HepG2 (cell line): ENCODE data around the gene GFAP. TPM values are rescaled to one million over a fixed set of nuclear protein-coding genes. Genes with fewer than 3 reads are reported as not detected.

ENCODE experiments used
- ATAC-seq: fragments of 200-7000 bp; cut with Tn5 transposase; 3 replicates; pipeline ENCODE4 v1.9.1; 2020; ENCODE audit warnings: mild to moderate bottlenecking, moderate library complexity
- BruUV-seq: library from RNA; stranded (reverse); fragments of 400-500 nt; replicated peaks from 2 replicates; lab custom pipeline; 2021; lab: Mats Ljungman, UMichigan
- CTCF ChIA-PET: fragments of 300-600 bp; formaldehyde crosslinking; extraction: SDS; loops from one replicate; lab custom pipeline; 2021; ENCODE audit warnings: low total read pairs, inconsistent platforms, low intra/inter-chr PET ratio; lab: Yijun Ruan, JAX
- POLR2A ChIA-PET: fragments of 350-600 bp; sonication (Branson Sonifier 250); formaldehyde crosslinking; loops from one replicate; lab custom pipeline; 2020; ENCODE audit warnings: antibody characterized with exemption, inconsistent platforms; lab: Yijun Ruan, JAX
- DNase-seq: peaks from one replicate; pipeline ENCODE4 v3.0.0-alpha.2; 2015; ENCODE audit warnings: low spot score
- FAIRE-seq: peaks from 3 replicates; lab custom pipeline; 2011; peaks lifted over from hg19 to GRCh38; lab: Jason Lieb, UNC
- H2AFZ ChIP-seq: one replicate; pipeline ENCODE4 v1.6.1; 2011; ENCODE audit warnings: low read length, inconsistent platforms
- H3K27ac ChIP-seq: fragments of 300-600 bp; 3 replicates; pipeline ENCODE4 v1.8.0; 2011; ENCODE audit warnings: mixed run types, mild to moderate bottlenecking, mixed read lengths, low read length, inconsistent platforms; ENCODE audit not compliant: insufficient read depth; ENCODE audit errors: extremely low read length
- H3K27me3 ChIP-seq, 2 experiments: fragments of 200-600 bp in 1 of 2; 2 replicates in 1 of 2; 3 replicates in 1 of 2; pipeline versions ENCODE4 v1.6.0 to v1.8.0; 2011; ENCODE audit warnings: low read length in 2 of 2, mild to moderate bottlenecking in 2 of 2, moderate library complexity in 2 of 2, inconsistent platforms in 1 of 2; ENCODE audit not compliant: insufficient read depth in 2 of 2, control insufficient read depth in 1 of 2
- H3K36me3 ChIP-seq, 2 experiments: fragments of 200-600 bp in 1 of 2; replicated peaks in 1 of 2; 2 replicates in 1 of 2; 3 replicates in 1 of 2; pipeline versions ENCODE4 v1.5.1 to v1.8.0; 2011; ENCODE audit warnings: low read length in 2 of 2, inconsistent platforms in 1 of 2; ENCODE audit not compliant: insufficient read depth in 2 of 2, control insufficient read depth in 1 of 2
- H3K4me1 ChIP-seq: 2 replicates; pipeline ENCODE4 v1.5.1; 2012; ENCODE audit warnings: low read length, inconsistent platforms; ENCODE audit not compliant: insufficient read depth
- H3K4me2 ChIP-seq: 2 replicates; pipeline ENCODE4 v1.6.0; 2011; ENCODE audit warnings: low read depth, low read length, inconsistent platforms
- H3K4me3 ChIP-seq, 3 experiments: fragments of 200-600 bp in 1 of 3; sonication (generic), shearing (Covaris generic) in 1 of 3; replicated peaks in 1 of 3; 2 replicates each; pipeline ENCODE4 v1.5.1; 2011 to 2016; ENCODE audit warnings: low read length in 3 of 3, inconsistent platforms in 2 of 3, low read depth in 2 of 3, mild to moderate bottlenecking in 2 of 3, control low read depth in 1 of 3, mixed read lengths in 1 of 3; ENCODE audit not compliant: insufficient read depth in 1 of 3
- H3K79me2 ChIP-seq: one replicate; pipeline ENCODE4 v1.6.1; 2011; ENCODE audit warnings: low read length, inconsistent platforms; ENCODE audit not compliant: insufficient read depth
- H3K9ac ChIP-seq: 2 replicates; pipeline ENCODE4 v1.6.0; 2011; ENCODE audit warnings: mild to moderate bottlenecking, low read depth, low read length, inconsistent platforms; ENCODE audit not compliant: insufficient read depth
- H3K9me3 ChIP-seq: 2 replicates; pipeline ENCODE4 v1.5.1; 2012; ENCODE audit warnings: mild to moderate bottlenecking, low read length
- H4K20me1 ChIP-seq: 2 replicates; pipeline ENCODE4 v1.6.0; 2011; ENCODE audit warnings: inconsistent platforms, mild to moderate bottlenecking, low read length, moderate library complexity; ENCODE audit not compliant: insufficient read depth
- AGO1 ChIP-seq: fragments of 200-400 bp; formaldehyde crosslinking; IDR thresholded peaks from 2 replicates; pipeline ENCODE4 v1.6.1; 2017; ENCODE audit warnings: mild to moderate bottlenecking, low read depth, low read length, moderate library complexity; ENCODE audit not compliant: poor library complexity, severe bottlenecking
- CENPBD1 ChIP-seq: sonication (generic); formaldehyde crosslinking; IDR thresholded peaks from 2 replicates; pipeline ENCODE4 v1.8.0; 2022; ENCODE audit warnings: missing genetic modification reagents, low read depth, mild to moderate bottlenecking, borderline replicate concordance
- CREBL2 ChIP-seq: sonication (generic); formaldehyde crosslinking; IDR thresholded peaks from 2 replicates; pipeline ENCODE4 v1.8.1; 2023; ENCODE audit warnings: missing genetic modification reagents, mild to moderate bottlenecking, borderline replicate concordance
- E2F5 ChIP-seq: sonication (generic); formaldehyde crosslinking; conservative IDR thresholded peaks from 2 replicates; pipeline ENCODE4 v1.4.0; 2020; ENCODE audit warnings: missing genetic modification reagents
- FIP1L1 ChIP-seq: fragments of 200-400 bp; formaldehyde crosslinking; IDR thresholded peaks from 2 replicates; pipeline ENCODE4 v1.6.1; 2018; ENCODE audit warnings: low read depth, mild to moderate bottlenecking, low read length, moderate library complexity, borderline replicate concordance; ENCODE audit not compliant: insufficient read depth
- HIVEP1 ChIP-seq: sonication (generic); formaldehyde crosslinking; IDR thresholded peaks from 2 replicates; pipeline ENCODE4 v1.4.0; 2020; ENCODE audit warnings: mild to moderate bottlenecking, missing genetic modification reagents
- JARID2 ChIP-seq: sonication (generic); formaldehyde crosslinking; IDR thresholded peaks from 2 replicates; pipeline ENCODE4 v1.8.1; 2023; ENCODE audit warnings: missing genetic modification reagents, inconsistent platforms; ENCODE audit not compliant: insufficient replicate concordance
- MLX ChIP-seq: IDR thresholded peaks from 2 replicates; pipeline ENCODE4 v1.6.1; 2016
- RELA ChIP-seq: sonication (generic); formaldehyde crosslinking; IDR thresholded peaks from 2 replicates; pipeline ENCODE4 v1.4.0; 2020; ENCODE audit warnings: missing genetic modification reagents
- ZNF180 ChIP-seq: sonication (generic); formaldehyde crosslinking; IDR thresholded peaks from 2 replicates; pipeline ENCODE4 v1.4.0; 2020; ENCODE audit warnings: low read depth, missing genetic modification reagents, borderline replicate concordance
- ZNF24 ChIP-seq: fragments of 450-650 bp; IDR thresholded peaks from 2 replicates; pipeline ENCODE4 v1.6.1; 2017; ENCODE audit warnings: antibody characterized with exemption, mild to moderate bottlenecking
- ZNF503 ChIP-seq: sonication (generic); formaldehyde crosslinking; IDR thresholded peaks from 2 replicates; pipeline ENCODE4 v1.4.0; 2020; ENCODE audit warnings: missing genetic modification reagents
- ZNF740 ChIP-seq: sonication (generic); formaldehyde crosslinking; IDR thresholded peaks from 2 replicates; pipeline ENCODE4 v1.4.0; 2020; ENCODE audit warnings: missing genetic modification reagents
- ZSCAN12 ChIP-seq: sonication (generic); formaldehyde crosslinking; IDR thresholded peaks from 2 replicates; pipeline ENCODE4 v1.9.0; 2021; ENCODE audit warnings: mild to moderate bottlenecking, missing genetic modification reagents
- WGBS: methylation state at CpG from one replicate; pipeline ENCODE4 v1.1.6; 2017; ENCODE audit warnings: low lambda C conversion rate; 5-methylcytosine and 5-hydroxymethylcytosine counted together
- in situ Hi-C: cut with HindIII; loops from 2 replicates; pipeline ENCODE4 v1.10.0; 2017; ENCODE audit warnings: low pct_unique_long_range_greater_than_20kb; ENCODE audit not compliant: extremely low pct_ligation_motif_present
- intact Hi-C: fragments of 100-400 bp; cut with micrococcal nuclease; formaldehyde crosslinking; loops from one replicate; pipeline ENCODE4 v1.10.0; 2022; ENCODE audit not compliant: unreplicated experiment
- polyA plus RNA-seq, 8 experiments: library from polyadenylated mRNA; depleted of rRNA in 3 of 8; stranded (reverse) in 7 of 8; unstranded in 1 of 8; fragments of >200 nt; fragmentation: Illumina TruSeq in 4 of 8; extraction: Trizol in 4 of 8; gene quantifications; 2 replicates each; pipeline versions ENCODE4 v1.2.1 to v1.2.3, GENCODE V29; 2011 to 2016; ENCODE audit warnings: low read depth in 4 of 8, missing spikeins in 1 of 8, mixed read lengths in 1 of 8; ENCODE audit not compliant: insufficient read depth in 1 of 8
- total RNA-seq, 5 experiments: library from RNA; depleted of rRNA; stranded (reverse); fragments of >200 nt; fragmentation: Illumina TruSeq; extraction: Trizol; gene quantifications; 2 replicates each; pipeline ENCODE4 v1.2.3, GENCODE V29; 2016; ENCODE audit warnings: low read depth in 1 of 5

The GFAP gene
- total and polyA plus RNA-seq, 2 of the 13 experiments (the other 11 are each of a cell fraction or from before 2014, with no cell fraction given), result 0.11 to 0.29 TPM

GRCh38 chr17:44899074-44899782 is 16.1 kb downstream of the GFAP start, which contains the start of gene EFTUD2 (continued):
- TF ChIP-seq ZNF503 (peak; percentile 86), JARID2 (CRISPR knock-in tag) (peak; percentile 96)

- Histone ChIP-seq H3K9ac (peak overlapping the region; percentile 90), H3K4me2 (peak overlapping the region; percentile 99), H3K79me2 (peaks cover 33% of the 10 kb centered on the region), H3K4me3 (peak overlapping the region; percentile 79 to 94 (median 87)), H3K4me1 (peaks cover 26% of the 10 kb centered on the region), H4K20me1 (no peaks in the 10 kb centered on the region), H3K27ac (peak overlapping the region; percentile 89), H3K9me3 (no peaks in the 10 kb centered on the region), H2AFZ (peak overlapping the region; percentile 38), H3K36me3 (peaks cover 4 to 16% of the 10 kb centered on the region in 2 experiments), H3K27me3 (no peaks in the 10 kb centered on the region; a peak in 1 of 5 replicates)
- TSS peak; percentile 92 for BruUV-seq
- 0% methylated on average over 7 of the region's 7 CpGs for WGBS
- ChIA-PET POLR2A (interaction anchor here (0.6 to 1.9 kb wide), 12 partner anchors 10 to 535 kb away, joined by 3 to 11 read pairs (median 6); partner anchors contain the start of genes CCDC43, FAM171A2, HEXIM1 and HEXIM2), CTCF (no interaction called here)
- intact Hi-C loops, result no loop called here
- in situ Hi-C loops, result no loop called here
- FAIRE-seq (no peak), ATAC-seq (no peak), DNase-seq (peak; percentile 60)
- TF ChIP-seq ZSCAN12 (CRISPR knock-in tag), result 0 out of 2 replicates have a peak, but pooled peaks have one; percentile 12
- no peak for TF ChIP-seq E2F5 (CRISPR knock-in tag)
- TF ChIP-seq ZNF740, result 0 out of 2 replicates have a peak, but pooled peaks have one; percentile 5
- no peak for TF ChIP-seq MLX (CRISPR knock-in tag)
- no peak for TF ChIP-seq AGO1
- TF ChIP-seq ZNF180, result no peak
- TF ChIP-seq CENPBD1, result no peak
- no peak for TF ChIP-seq FIP1L1
- peak; percentile 71 for TF ChIP-seq ZNF24
- no peak for TF ChIP-seq RELA
- no peak for TF ChIP-seq HIVEP1 (CRISPR knock-in tag)
- TF ChIP-seq CREBL2 (CRISPR knock-in tag), result 0 out of 2 replicates have a peak, but pooled peaks have one; percentile 15
Observed at GRCh38 chr17:44898768-44899073, 16.6 kb downstream of the GFAP start.
